ENCODE data around the gene ETNK1.
"Not testable (repeated sequence)": the region's sequence is repeated elsewhere in the genome, so short reads cannot be mapped to it uniquely, and the experiment has no call there.

Gene ETNK1

DNA sequence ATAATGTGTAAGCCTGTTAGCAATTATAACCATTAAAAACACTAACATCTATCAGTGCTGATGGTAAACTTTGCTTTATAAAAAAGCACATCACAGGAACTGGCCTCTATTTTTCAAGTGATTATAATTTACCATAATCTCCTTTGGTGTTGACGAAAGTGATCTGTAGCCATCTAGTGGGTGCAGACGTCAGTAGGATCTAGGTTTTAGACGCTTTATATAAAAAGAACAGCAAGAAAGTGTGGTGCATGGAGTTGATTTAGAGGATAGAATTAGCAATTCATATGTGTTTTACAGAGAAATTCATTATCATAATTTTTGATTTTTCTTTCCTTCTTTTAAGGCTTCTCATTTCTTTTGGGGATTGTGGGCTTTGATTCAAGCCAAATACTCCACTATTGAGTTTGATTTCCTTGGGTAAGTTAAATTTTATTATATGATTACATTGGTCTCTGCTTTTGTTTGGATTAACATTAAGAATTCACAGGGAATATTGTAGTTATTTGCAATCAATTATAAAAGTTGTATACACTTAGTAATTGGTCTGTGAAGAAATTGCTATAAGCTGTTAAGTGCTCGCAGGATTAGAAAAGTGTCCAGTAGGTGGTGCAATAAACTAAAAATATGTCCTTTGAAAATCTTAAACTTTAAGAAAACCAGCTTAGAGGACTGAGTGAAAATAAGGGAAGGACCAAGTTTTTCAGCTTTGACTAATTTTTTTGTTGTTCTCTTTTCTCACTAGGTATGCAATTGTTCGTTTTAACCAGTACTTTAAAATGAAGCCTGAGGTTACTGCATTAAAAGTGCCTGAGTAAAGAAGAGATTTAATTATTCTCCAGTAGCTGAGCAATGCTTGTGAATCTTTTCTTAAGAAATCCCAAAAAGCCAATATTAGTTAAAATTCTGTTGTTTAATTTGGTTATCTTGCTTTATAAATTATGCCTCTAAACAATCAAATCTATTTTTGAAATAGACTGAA, 59.5 kb downstream of the ETNK1 start:
- Mint-ChIP-seq H3K4me1 (peaks cover 10 to 13% of the 10 kb centered on the region in 2 donors), H3K27me3 (no peaks in the 10 kb centered on the region), H3K36me3 (peaks cover 17 to 27% of the 10 kb centered on the region in 2 donors), H3K4me3 (no peak overlapping the region), H3K27ac (no peak overlapping the region), H3K9me3 (peaks cover 0 to 2% of the 10 kb centered on the region in 2 donors)
- ATAC-seq (replicated peaks), result peak; percentile 63 to 67
- no peak for DNase-seq

DNA sequence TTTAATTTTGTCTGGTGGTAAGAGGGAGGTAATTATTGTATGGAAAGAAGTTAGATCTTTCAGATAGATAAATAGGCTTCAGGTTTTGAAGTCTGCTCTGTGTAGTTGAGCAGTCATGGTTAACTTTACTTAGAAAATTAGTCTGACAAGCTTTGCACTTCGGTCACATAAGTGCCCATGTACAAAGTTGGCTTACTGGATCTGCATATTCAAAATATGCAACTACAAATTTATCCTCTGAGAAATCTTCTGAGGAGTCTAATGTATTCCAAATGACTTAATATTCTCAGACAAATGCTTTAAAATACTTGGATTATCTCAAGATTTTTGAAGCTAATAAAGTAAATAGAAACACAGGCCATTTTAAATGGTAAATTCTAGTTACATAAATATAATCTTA, 61.2 kb downstream of the ETNK1 start:
- Mint-ChIP-seq H3K27ac (no peak overlapping the region), H3K4me3 (no peak overlapping the region), H3K9me3 (peaks cover 0 to 2% of the 10 kb centered on the region in 2 donors), H3K36me3 (peaks cover 8 to 19% of the 10 kb centered on the region in 2 donors), H3K4me1 (peaks cover 10 to 13% of the 10 kb centered on the region in 2 donors), H3K27me3 (no peaks in the 10 kb centered on the region)
- DNase-seq, result no peak
- no peak for ATAC-seq (replicated peaks)

DNA sequence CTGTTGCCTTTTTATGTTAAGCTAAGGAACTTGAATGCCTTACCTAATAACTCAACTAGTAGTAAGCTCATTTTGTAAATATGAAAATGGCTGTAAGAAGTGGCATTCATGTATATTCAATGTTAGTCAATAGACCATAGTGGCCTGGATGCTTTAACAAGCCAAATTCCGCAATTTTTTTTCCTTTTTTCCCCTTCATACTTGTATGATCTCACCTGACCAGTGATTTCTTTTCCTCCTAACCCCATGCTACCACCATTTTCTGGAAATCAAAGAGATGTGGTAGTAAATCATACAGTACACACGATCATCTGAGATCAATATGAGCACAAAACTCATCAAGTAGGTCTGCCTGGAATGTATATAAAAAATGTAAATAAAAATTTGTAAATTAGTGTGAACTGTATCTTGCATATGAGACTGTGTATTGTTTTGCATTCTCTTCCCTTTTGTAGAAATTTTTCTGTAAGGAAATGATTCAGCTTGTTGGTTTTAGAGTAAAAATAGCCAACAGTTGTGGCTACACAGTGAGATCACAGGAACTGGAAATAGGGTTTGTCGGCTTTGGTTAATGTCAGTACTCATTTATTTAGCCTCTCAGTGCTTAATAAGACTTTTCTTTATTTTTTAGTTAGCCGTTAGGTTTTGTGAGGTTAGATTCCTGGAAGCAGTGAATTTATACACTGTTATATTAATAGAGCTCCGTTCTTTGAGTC, 62.5 kb downstream of the ETNK1 start:
- no peaks in the 10 kb centered on the region for H3K27me3 Mint-ChIP-seq
- peaks cover 17 to 30% of the 10 kb centered on the region in 2 donors for H3K36me3 Mint-ChIP-seq
- H3K9me3 Mint-ChIP-seq, result peaks cover 0 to 2% of the 10 kb centered on the region in 2 donors
- H3K4me3 Mint-ChIP-seq, result peak overlapping the region in 1 of 2 donors; percentile 39
- no peak for DNase-seq
- H3K4me1 Mint-ChIP-seq, result peaks cover 10 to 13% of the 10 kb centered on the region in 2 donors
- no peak overlapping the region for H3K27ac Mint-ChIP-seq
- ATAC-seq (replicated peaks), result peak; percentile 92 to 95

DNA sequence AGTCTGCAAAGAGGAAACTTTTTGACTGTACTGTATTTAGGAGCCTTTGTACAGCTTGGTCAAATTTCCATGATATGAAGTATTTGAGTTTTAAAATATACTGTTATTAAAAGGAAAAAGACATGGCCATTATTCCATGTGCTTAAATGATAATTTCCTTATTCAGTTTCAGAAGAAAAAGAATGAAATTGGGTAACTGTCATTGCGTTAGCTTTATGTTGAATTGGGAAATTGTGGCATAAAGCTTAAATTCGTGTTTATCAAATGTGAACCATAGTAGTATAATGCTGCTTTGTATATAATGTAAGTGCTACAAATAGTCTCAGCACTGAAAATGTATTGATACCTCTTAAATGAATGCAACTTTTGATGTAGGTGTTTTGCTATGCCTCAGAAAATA, 64.9 kb downstream of the ETNK1 start:
- ATAC-seq (replicated peaks), result no peak
- H3K9me3 Mint-ChIP-seq, result peaks cover 5 to 6% of the 10 kb centered on the region in 2 donors
- H3K27me3 Mint-ChIP-seq, result no peaks in the 10 kb centered on the region
- peaks cover 23 to 40% of the 10 kb centered on the region in 2 donors for H3K36me3 Mint-ChIP-seq
- H3K4me3 Mint-ChIP-seq, result no peak overlapping the region
- H3K4me1 Mint-ChIP-seq, result peaks cover 10 to 18% of the 10 kb centered on the region in 2 donors
- no peak overlapping the region for H3K27ac Mint-ChIP-seq
- no peak for DNase-seq

DNA sequence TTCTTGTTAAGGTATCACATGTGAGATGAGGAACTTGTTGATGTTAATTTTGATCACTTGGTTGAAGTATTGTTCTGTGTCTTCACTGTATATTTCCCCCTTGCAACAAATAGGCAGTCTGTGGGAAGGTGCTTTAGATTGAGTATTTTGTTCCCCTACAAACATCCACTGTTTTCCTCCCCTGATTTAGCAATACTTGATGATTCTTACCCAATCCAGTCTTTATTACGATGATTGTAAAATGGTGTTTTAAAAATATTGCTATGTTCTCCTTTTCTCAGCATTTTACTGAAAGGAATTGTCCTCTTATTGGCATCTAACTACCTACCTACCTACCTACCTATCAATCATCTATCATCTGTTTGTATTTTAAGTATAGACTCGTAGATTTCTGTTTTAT, 66.3 kb downstream of the ETNK1 start:
- H3K9me3 Mint-ChIP-seq, result peaks cover 14 to 20% of the 10 kb centered on the region in 2 donors
- DNase-seq (no peak), ATAC-seq (replicated peaks) (no peak)
- no peaks in the 10 kb centered on the region for H3K27me3 Mint-ChIP-seq
- no peak overlapping the region for H3K4me3 Mint-ChIP-seq
- H3K36me3 Mint-ChIP-seq, result peaks cover 20 to 42% of the 10 kb centered on the region in 2 donors
- H3K4me1 Mint-ChIP-seq, result peaks cover 11 to 22% of the 10 kb centered on the region in 2 donors
- H3K27ac Mint-ChIP-seq, result peak overlapping the region; percentile 48

DNA sequence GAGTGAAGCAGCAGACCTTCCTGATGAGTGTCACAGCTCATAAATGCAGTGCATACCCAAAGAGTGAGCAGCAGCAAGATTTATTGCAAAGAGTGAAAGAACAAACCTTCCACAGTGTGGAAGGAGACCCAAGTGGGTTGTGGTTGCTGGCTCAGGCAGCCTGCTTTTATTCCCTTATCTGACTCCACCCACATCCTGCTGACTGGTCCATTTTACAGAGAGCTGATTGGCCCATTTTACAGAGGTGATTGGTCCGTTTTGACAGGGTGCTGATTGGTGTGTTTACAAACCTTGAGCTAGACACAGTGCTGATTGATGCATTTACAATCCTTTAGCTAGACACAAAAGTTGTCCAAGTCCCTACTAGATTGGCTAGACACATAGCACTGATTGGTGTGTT, 67.5 kb downstream of the ETNK1 start:
- DNase-seq; H3K4me3 Mint-ChIP-seq; H3K27me3 Mint-ChIP-seq; ATAC-seq (replicated peaks): not testable (repeated sequence)
- H3K36me3 Mint-ChIP-seq, result peaks cover 16 to 34% of the 10 kb centered on the region in 2 donors
- peak overlapping the region; percentile 21 for H3K27ac Mint-ChIP-seq
- peaks cover 13 to 24% of the 10 kb centered on the region in 2 donors for H3K9me3 Mint-ChIP-seq
- peaks cover 5 to 13% of the 10 kb centered on the region in 2 donors for H3K4me1 Mint-ChIP-seq

DNA sequence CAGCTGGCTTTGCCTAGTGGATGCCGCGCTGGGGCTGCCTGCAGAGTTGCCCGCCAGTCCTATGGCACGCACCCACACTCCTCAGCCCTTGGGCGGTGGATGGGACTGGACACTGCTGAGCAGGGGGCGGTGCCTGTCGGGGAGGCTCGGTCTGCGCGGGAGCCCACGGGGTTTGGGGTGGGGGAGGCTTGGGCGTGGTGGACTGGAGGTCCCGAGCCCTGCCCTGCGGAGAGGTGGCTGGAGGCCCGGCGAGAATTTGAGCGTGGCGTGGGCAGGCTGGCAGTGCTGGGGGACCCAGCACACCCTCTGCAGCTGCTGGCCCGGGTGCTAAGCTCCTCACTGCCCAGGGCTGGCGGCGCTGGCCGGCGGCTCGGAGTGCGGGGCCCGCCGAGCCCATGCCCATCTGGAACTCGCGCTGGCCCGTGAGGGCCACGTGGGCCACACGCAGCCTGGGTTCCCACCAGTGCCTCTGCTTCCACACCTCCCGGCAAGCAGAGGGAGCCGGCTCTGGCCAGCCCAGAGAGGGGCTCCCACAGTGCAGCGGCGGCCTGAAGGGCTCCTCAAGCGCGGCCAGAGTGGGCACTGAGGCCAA, 68.1 kb downstream of the ETNK1 start:
- H3K4me1 Mint-ChIP-seq, result peaks cover 2 to 10% of the 10 kb centered on the region in 2 donors
- H3K36me3 Mint-ChIP-seq, result peaks cover 15 to 32% of the 10 kb centered on the region in 2 donors
- DNase-seq (no peak), ATAC-seq (replicated peaks) (peak in 1 of 2 donors; percentile 25)
- H3K4me3 Mint-ChIP-seq, result no peak overlapping the region
- H3K9me3 Mint-ChIP-seq, result peaks cover 12 to 24% of the 10 kb centered on the region in 2 donors
- no peaks in the 10 kb centered on the region for H3K27me3 Mint-ChIP-seq
- H3K27ac Mint-ChIP-seq, result peak overlapping the region; percentile 77

DNA sequence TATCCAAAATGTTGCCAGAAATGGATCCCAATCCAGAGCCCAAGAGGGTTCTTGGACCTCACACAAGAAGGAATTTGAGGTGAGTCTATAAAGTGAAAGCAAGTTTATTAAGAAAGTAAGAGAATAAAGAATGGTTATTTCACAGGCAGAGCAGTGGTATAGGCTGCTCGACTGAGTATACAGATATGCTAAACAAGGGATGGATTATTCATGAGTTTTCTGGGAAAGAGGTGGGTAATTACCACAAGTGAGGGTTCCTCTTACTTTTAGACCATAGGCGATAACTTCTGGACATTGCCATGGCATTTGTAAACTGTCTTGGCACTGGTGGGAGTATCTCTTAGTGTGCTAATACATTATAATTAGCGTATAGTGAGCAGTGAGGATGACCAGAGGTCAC, 73.6 kb downstream of the ETNK1 start:
- no peaks in the 10 kb centered on the region for H3K27me3 Mint-ChIP-seq
- H3K4me3 Mint-ChIP-seq, result no peak overlapping the region
- peaks cover 2 to 10% of the 10 kb centered on the region in 2 donors for H3K4me1 Mint-ChIP-seq
- H3K36me3 Mint-ChIP-seq, result peaks cover 1 to 15% of the 10 kb centered on the region in 2 donors
- DNase-seq (no peak), ATAC-seq (replicated peaks) (no peak)
- H3K9me3 Mint-ChIP-seq, result peaks cover 12 to 24% of the 10 kb centered on the region in 2 donors
- H3K27ac Mint-ChIP-seq, result no peak overlapping the region

DNA sequence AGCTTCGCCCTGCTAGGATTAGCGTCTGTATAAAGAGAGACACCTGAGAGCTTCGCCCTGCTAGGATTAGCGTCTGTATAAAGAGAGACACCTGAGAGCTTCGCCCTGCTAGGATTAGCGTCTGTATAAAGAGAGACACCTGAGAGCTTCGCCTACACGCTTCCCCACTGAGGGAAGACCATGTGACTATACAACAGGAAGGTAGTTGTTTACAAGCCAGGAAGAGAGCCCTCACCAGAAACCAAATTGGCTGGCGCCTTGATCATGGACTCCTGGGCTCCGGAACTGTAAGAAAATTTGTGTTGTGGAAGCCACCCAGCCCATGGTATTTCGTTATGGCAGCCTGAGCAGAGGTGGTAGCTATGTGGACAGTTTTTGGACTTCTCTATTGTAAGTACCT, 74.7 kb downstream of the ETNK1 start:
- ATAC-seq (replicated peaks); H3K27ac Mint-ChIP-seq; H3K4me1 Mint-ChIP-seq; DNase-seq; H3K36me3 Mint-ChIP-seq; H3K27me3 Mint-ChIP-seq; H3K4me3 Mint-ChIP-seq: not testable (repeated sequence)
- peaks cover 10 to 20% of the 10 kb centered on the region in 2 donors for H3K9me3 Mint-ChIP-seq

DNA sequence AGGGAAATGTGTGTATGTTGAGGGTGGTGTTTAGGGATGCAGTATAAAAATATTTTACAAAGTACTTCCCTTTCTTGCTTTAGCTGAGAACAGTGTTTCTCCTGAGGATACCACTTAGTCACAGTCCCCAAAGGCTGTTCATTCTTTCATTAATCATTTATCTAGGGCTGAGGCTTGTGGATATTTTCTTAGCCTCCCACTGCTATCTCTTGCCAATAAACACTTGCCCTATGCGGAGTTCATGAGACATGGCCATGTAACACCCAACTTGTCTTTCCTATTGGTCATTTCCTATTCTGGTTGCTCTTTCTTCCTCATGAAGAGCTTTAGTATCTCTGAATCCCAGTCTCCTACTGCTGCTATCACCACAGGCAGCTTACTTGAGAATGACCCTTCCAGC, 75.1 kb downstream of the ETNK1 start:
- Mint-ChIP-seq H3K4me3 (no peak overlapping the region), H3K4me1 (peaks cover 0 to 2% of the 10 kb centered on the region in 2 donors), H3K27me3 (no peaks in the 10 kb centered on the region), H3K27ac (no peak overlapping the region), H3K36me3 (peaks cover 0 to 5% of the 10 kb centered on the region in 2 donors), H3K9me3 (peaks cover 7 to 16% of the 10 kb centered on the region in 2 donors)
- DNase-seq, result no peak
- ATAC-seq (replicated peaks), result no peak

DNA sequence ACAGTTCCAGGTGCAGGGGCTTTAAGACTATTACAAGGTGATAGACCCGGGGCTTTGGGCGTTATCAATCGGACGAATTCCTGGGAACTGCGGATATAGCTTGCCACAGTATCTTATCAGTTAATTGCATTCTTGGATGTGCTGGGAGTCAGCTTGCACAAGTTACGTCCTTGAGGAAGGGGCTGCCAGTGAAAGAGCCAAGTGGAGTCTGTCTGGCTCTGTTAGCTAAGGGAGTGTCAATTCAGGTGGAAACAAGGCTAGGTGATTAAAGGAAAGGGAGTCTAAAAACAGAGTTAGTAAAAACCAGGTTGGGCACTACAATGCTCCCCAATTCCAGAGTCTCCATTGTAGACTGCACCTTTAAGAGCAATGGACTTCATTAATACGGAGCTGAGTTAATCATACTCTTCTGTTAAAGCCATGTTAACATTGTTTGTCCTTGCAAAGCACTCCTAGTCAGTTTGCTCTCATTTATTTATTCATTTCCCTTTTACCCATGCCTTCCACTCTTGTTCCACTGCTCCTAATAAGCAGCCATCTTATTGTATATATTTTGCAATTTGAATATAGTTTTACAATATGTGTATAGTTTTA, 76.3 kb downstream of the ETNK1 start:
- not testable (repeated sequence) for H3K36me3 Mint-ChIP-seq; ATAC-seq (replicated peaks); DNase-seq; H3K27me3 Mint-ChIP-seq; H3K27ac Mint-ChIP-seq; H3K9me3 Mint-ChIP-seq; H3K4me3 Mint-ChIP-seq; H3K4me1 Mint-ChIP-seq

DNA sequence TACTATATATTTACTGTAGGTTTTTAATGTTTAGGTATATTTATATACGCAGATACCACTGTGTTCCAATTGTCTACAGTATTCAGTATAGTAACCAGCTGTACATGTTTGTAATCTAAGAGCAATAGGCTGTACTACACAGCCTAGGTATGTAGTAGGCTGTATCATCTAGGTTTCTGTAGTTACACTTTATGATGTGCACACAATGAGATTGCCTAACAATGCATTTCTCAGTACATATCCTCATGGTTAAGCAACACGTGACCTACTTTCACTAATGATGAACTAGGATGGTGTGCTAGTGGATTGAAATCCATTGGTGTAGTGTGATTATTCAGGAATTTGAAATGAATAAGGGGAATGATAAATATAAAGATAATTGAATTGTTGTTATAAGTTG, 77.7 kb downstream of the ETNK1 start:
- no peak for DNase-seq
- H3K4me3 Mint-ChIP-seq, result no peak overlapping the region
- H3K27ac Mint-ChIP-seq, result no peak overlapping the region
- ATAC-seq (replicated peaks), result no peak
- H3K9me3 Mint-ChIP-seq, result no peaks in the 10 kb centered on the region
- no peaks in the 10 kb centered on the region for H3K4me1 Mint-ChIP-seq
- no peaks in the 10 kb centered on the region for H3K27me3 Mint-ChIP-seq
- no peaks in the 10 kb centered on the region for H3K36me3 Mint-ChIP-seq

DNA sequence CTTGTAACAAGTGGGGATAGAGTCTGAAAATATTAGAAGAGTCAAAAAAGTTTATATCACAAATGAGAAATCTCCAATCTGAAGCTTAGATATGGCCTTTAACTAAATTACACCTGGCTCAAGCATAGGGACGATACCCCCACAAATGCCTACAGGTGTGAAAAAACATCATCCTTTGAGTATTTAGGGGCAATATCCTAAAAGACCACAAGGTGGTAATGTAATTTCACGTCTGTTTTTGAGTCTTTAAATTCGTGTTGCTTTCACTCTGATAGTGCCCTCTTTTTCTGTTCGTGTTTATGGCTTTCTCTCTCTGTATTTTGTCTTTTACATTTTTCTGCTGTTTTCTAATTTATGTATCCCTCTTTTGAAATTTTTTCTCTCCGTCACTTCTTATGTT, 84.3 kb downstream of the ETNK1 start:
- H3K27ac Mint-ChIP-seq, result no peak overlapping the region
- H3K9me3 Mint-ChIP-seq, result no peaks in the 10 kb centered on the region
- H3K4me1 Mint-ChIP-seq, result no peaks in the 10 kb centered on the region
- ATAC-seq (replicated peaks), result peak; percentile 16 to 39
- H3K4me3 Mint-ChIP-seq, result no peak overlapping the region
- H3K27me3 Mint-ChIP-seq, result peaks cover 0 to 3% of the 10 kb centered on the region in 2 donors
- no peak for DNase-seq
- no peaks in the 10 kb centered on the region for H3K36me3 Mint-ChIP-seq

DNA sequence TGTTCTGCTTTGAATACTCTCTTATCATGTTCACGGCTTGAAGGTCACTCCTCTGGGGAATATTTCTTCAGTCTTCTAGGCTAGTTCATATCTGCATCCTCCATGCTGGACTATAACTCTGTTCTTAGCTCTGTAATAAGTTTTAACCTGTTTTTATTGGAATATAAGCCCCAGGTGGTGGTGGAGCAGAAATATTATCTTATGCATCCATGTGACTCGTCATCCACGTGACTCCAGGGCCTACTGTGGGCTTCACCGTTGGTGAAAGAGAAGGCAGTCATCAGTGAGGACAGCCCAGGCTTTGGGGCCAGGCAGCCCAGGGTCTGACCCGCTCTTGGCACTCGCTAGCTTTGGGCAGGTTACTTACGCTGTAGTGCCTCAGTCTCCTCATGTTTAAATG, 87.1 kb downstream of the ETNK1 start:
- Mint-ChIP-seq H3K9me3 (no peaks in the 10 kb centered on the region), H3K27ac (no peak overlapping the region), H3K27me3 (peaks cover 0 to 7% of the 10 kb centered on the region in 2 donors), H3K36me3 (no peaks in the 10 kb centered on the region), H3K4me1 (no peaks in the 10 kb centered on the region), H3K4me3 (no peak overlapping the region)
- no peak for DNase-seq
- ATAC-seq (replicated peaks), result no peak
